Lower leg skin (tissue), 4 donors: ENCODE results near the gene PITPNB. TPM values are rescaled to one million over a fixed set of nuclear protein-coding genes. Genes with fewer than 3 reads are reported as not detected.

Source experiments
- DNase-seq, 2 donors: peaks; one replicate each; pipeline ENCODE4 v3.0.0-alpha.2; 2019; ENCODE audit warnings: low spot score in 2 of 2
- H3K4me3 ChIP-seq: fragments of 200-600 bp; sonication (generic); 2 replicates; pipeline ENCODE4 v1.5.1; 2017; ENCODE audit warnings: mild to moderate bottlenecking, low read depth; ENCODE audit not compliant: poor library complexity, severe bottlenecking
- CTCF ChIP-seq, 3 donors: fragments of 450-650 bp; IDR thresholded peaks; one replicate each; pipeline ENCODE4 v1.5.1; 2016; ENCODE audit warnings: antibody characterized with exemption in 3 of 3, mild to moderate bottlenecking in 3 of 3, moderate library complexity in 2 of 3
- POLR2A ChIP-seq, 2 donors: fragments of 450-650 bp; IDR thresholded peaks; one replicate each; pipeline ENCODE4 v1.6.1; 2016 to 2017; ENCODE audit warnings: antibody characterized with exemption in 2 of 2, mild to moderate bottlenecking in 1 of 2, moderate library complexity in 1 of 2
- WGBS, 2 donors: methylation state at CpG; one replicate each; pipeline ENCODE4 v1.1.5; 2018; 5-methylcytosine and 5-hydroxymethylcytosine counted together
- intact Hi-C: fragments of 100-400 bp; cut with DNase I; formaldehyde crosslinking; loops from one replicate; pipeline ENCODE4 v1.15.0; 2023; ENCODE audit warnings: low total_unique reads
- total RNA-seq, 4 donors: library from RNA; depleted of rRNA; stranded (reverse); fragments of >200 nt; gene quantifications; one replicate each; pipeline ENCODE4 v1.1.0, GENCODE V29; 2016

PITPNB gene
- total RNA-seq, 4 donors from 2014 or later: 22.1 to 36.5 (median 29.7) TPM

- intact Hi-C loops: no loop called here
- WGBS, 2 donors: 75 to 79% methylated on average over 8 of the region's 8 CpGs
- no peak for DNase-seq
- no peak overlapping the region for H3K4me3 ChIP-seq
- no peak for TF ChIP-seq CTCF (IDR thresholded peaks at IDR 0.05)
Measured at GRCh38 chr22:27959335-27960090, 40.5 kb upstream of the PITPNB start.

DNA sequence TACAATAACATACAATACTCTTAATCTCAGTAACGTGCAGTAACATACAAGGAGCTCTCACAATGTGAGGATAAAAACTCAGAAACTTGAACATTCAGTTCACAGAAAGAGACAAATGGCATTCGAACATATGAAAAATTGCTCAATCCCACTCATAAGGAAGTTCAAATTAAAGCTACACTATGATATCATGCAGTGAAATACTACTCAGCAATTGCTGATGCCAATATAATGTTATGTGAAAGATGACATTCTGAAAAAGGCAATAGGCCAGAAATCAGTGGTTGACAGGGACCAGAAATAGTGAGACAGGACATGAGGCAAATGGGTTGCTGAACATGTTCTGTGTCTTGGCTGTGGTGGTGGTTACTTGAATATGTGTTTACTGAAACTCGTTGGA, 33.7 kb upstream of the PITPNB start:
- intact Hi-C loops: no loop called here
- 78 to 79% methylated on average over 3 of the region's 3 CpGs for WGBS, 2 donors
- no peak for DNase-seq
- TF ChIP-seq CTCF (IDR thresholded peaks at IDR 0.05) (no peak), POLR2A (IDR thresholded peaks at IDR 0.05) (no peak)
- no peak overlapping the region for H3K4me3 ChIP-seq

DNA sequence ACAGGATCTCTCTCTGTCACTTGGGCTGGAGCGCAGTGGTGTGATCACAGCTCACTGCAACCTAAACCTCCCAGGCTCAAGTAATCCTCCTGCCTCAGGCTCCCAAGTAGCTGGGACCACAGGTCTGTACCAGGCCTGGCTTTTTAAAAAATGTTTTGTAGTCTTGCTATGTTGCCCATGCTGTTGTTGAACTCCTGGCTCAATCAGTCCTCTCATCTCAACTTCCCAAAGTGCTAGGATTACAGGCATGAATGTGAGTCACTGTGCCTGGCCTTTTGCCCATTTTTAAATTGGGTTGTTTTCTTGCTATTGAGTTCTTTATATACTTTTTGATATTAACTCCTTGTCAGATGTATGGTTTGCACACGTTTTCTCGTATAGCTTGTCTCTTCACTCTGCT, 33.0 kb upstream of the PITPNB start:
- no peak overlapping the region for H3K4me3 ChIP-seq
- WGBS, 2 donors: 88 to 89% methylated on average over 3 of the region's 3 CpGs
- intact Hi-C loops: no loop called here
- DNase-seq: no peak
- no peak for TF ChIP-seq CTCF (IDR thresholded peaks at IDR 0.05)
- no peak for TF ChIP-seq POLR2A (IDR thresholded peaks at IDR 0.05)

DNA sequence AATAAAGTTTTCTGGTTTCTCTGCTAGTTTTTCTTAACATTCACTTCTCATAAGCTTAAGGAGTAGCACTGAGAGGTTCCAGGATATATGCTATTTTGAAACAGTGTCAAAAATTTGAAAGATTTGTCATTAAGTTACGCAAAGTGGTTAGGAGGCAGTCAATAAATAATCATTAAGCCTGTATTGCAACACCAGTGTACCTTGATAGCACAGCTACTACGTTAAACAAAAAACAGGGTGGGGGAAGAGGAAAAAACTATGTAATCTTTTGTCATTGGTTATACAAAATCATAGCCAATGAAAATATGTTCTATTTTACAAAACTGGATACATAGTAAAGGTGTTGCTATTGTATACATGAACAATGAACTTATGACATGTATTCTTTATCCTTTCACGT, 30.4 kb upstream of the PITPNB start:
- WGBS, 2 donors: 91 to 92% methylated on average over 3 of the region's 3 CpGs
- H3K4me3 ChIP-seq: no peak overlapping the region
- TF ChIP-seq POLR2A (IDR thresholded peaks at IDR 0.05): no peak
- no peak for TF ChIP-seq CTCF (IDR thresholded peaks at IDR 0.05)
- intact Hi-C loops: no loop called here
- DNase-seq: no peak

DNA sequence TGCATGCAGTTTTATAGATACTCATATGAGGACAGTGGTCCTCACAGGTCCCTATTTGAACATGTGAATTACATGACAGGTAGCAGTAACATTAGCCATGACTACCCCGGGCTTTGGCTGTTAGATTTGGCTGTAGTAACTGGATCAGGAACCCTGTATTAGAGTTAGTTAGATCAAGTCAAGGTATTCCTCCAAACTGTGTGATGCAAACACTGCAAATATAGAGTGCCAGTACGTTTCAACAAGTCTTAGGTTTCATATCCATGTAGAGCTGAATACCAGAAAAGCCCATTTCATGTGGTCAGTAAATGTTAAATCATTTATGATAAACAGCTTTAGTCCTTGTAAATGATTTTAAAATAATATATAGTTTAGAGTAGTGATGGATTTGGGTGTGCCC, 29.5 kb upstream of the PITPNB start:
- DNase-seq: no peak
- H3K4me3 ChIP-seq: no peak overlapping the region
- intact Hi-C loops: no loop called here
- WGBS, 2 donors: 92 to 93% methylated on average over 2 of the region's 2 CpGs
- no peak for TF ChIP-seq POLR2A (IDR thresholded peaks at IDR 0.05)
- no peak for TF ChIP-seq CTCF (IDR thresholded peaks at IDR 0.05)

GRCh38 chr22:27947448-27947847, 28.4 kb upstream of the PITPNB start:
- DNase-seq: no peak
- 96 to 99% methylated on average over 4 of the region's 4 CpGs for WGBS, 2 donors
- TF ChIP-seq CTCF (IDR thresholded peaks at IDR 0.05) (no peak), POLR2A (IDR thresholded peaks at IDR 0.05) (no peak)
- H3K4me3 ChIP-seq: no peak overlapping the region
- intact Hi-C loops: no loop called here
